IMR-90 (cell line): ENCODE data around the gene APAF1. TPM values are rescaled to one million over a fixed set of nuclear protein-coding genes. Genes with fewer than 3 reads are reported as not detected.

ENCODE experiments used
- ATAC-seq: fragments of 200-7000 bp; cut with Tn5 transposase; 2 replicates; pipeline ENCODE4 v1.9.1; 2020; ENCODE audit warnings: low read depth, mild to moderate bottlenecking, moderate library complexity
- BruUV-seq: library from RNA; stranded (reverse); fragments of 400-500 nt; replicated peaks from 2 replicates; lab custom pipeline; 2021; lab: Mats Ljungman, UMichigan
- CTCF ChIA-PET: fragments of 300-600 bp; formaldehyde crosslinking; extraction: SDS; loops from one replicate; lab custom pipeline; 2021; ENCODE audit warnings: antibody characterized with exemption; lab: Yijun Ruan, JAX
- POLR2A ChIA-PET: fragments of 300-600 bp; sonication (Branson Sonifier 250); formaldehyde crosslinking; loops from one replicate; lab custom pipeline; 2022; ENCODE audit warnings: antibody characterized with exemption; ENCODE audit not compliant: unreplicated experiment; lab: Charles Lee
- DNase-seq: peaks from one replicate; pipeline ENCODE4 v3.0.0; 2013
- H2AFZ ChIP-seq: replicated peaks from 2 replicates; pipeline ENCODE3; 2013; ENCODE audit warnings: low read length, mild to moderate bottlenecking; ENCODE audit not compliant: poor library complexity
- H2AK5ac ChIP-seq: 2 replicates; pipeline ENCODE4 v1.6.1; 2013; ENCODE audit warnings: low read depth, low read length, inconsistent platforms
- H2AK9ac ChIP-seq: replicated peaks from 2 replicates; pipeline ENCODE3; 2013; ENCODE audit warnings: mild to moderate bottlenecking, low read depth, low read length, moderate library complexity; ENCODE audit not compliant: poor library complexity
- H2BK120ac ChIP-seq: 2 replicates; pipeline ENCODE4 v1.6.1; 2013; ENCODE audit warnings: low read depth, low read length, inconsistent platforms
- H2BK15ac ChIP-seq: 3 replicates; pipeline ENCODE4 v1.6.1; 2013; ENCODE audit warnings: low read depth, low read length, inconsistent platforms
- H2BK20ac ChIP-seq: 2 replicates; pipeline ENCODE4 v1.6.1; 2013; ENCODE audit warnings: low read depth, mild to moderate bottlenecking, inconsistent platforms, low read length, moderate library complexity
- H2BK5ac ChIP-seq: 2 replicates; pipeline ENCODE4 v1.6.1; 2013; ENCODE audit warnings: mild to moderate bottlenecking, low read depth, low read length, inconsistent platforms; ENCODE audit not compliant: poor library complexity, severe bottlenecking
- H3K14ac ChIP-seq: replicated peaks from 2 replicates; pipeline ENCODE4 v1.6.1; 2013; ENCODE audit warnings: low read depth, low read length, inconsistent platforms
- H3K18ac ChIP-seq: 2 replicates; pipeline ENCODE4 v1.6.1; 2013; ENCODE audit warnings: low read depth, low read length, control low read depth
- H3K23ac ChIP-seq: 2 replicates; pipeline ENCODE4 v1.6.1; 2013; ENCODE audit warnings: low read depth, low read length, inconsistent platforms
- H3K27ac ChIP-seq: 2 replicates; pipeline ENCODE4 v1.5.1; 2013; ENCODE audit warnings: mild to moderate bottlenecking, control low read depth, low read length; ENCODE audit not compliant: insufficient read depth
- H3K27me3 ChIP-seq: 2 replicates; pipeline ENCODE4 v1.6.1; 2013; ENCODE audit warnings: low read length; ENCODE audit not compliant: control insufficient read depth, insufficient read depth
- H3K36me3 ChIP-seq: 2 replicates; pipeline ENCODE4 v1.6.1; 2013; ENCODE audit warnings: low read length, mixed read lengths; ENCODE audit not compliant: control insufficient read depth, insufficient read depth
- H3K4ac ChIP-seq: 2 replicates; pipeline ENCODE4 v1.6.1; 2013; ENCODE audit warnings: low read depth, low read length, inconsistent platforms
- H3K4me1 ChIP-seq: 2 replicates; pipeline ENCODE4 v1.6.1; 2013; ENCODE audit warnings: low read length, mixed read lengths; ENCODE audit not compliant: control insufficient read depth, insufficient read depth
- H3K4me2 ChIP-seq: 2 replicates; pipeline ENCODE4 v1.6.1; 2013; ENCODE audit warnings: low read depth, mild to moderate bottlenecking, control low read depth, low read length, moderate library complexity
- H3K4me3 ChIP-seq: 2 replicates; pipeline ENCODE4 v1.5.1; 2013; ENCODE audit warnings: low read depth, mild to moderate bottlenecking, control low read depth, low read length, moderate library complexity; ENCODE audit not compliant: insufficient read depth
- H3K56ac ChIP-seq: 2 replicates; pipeline ENCODE4 v1.6.1; 2013; ENCODE audit warnings: low read length, inconsistent platforms; ENCODE audit not compliant: insufficient read depth; ENCODE audit errors: extremely low read depth
- H3K79me1 ChIP-seq, 2 experiments: 2 replicates each; pipeline ENCODE4 v1.6.1; 2013; ENCODE audit warnings: low read length in 2 of 2, inconsistent platforms in 1 of 2, low read depth in 1 of 2
- H3K9ac ChIP-seq: 2 replicates; pipeline ENCODE4 v1.6.1; 2013; ENCODE audit warnings: low read depth, low read length, control low read depth
- H3K9me1 ChIP-seq: 2 replicates; pipeline ENCODE4 v1.6.1; 2013; ENCODE audit warnings: low read length, inconsistent platforms; ENCODE audit not compliant: insufficient read depth
- H3K9me3 ChIP-seq: 2 replicates; pipeline ENCODE4 v1.6.1; 2013; ENCODE audit warnings: low read length; ENCODE audit not compliant: control insufficient read depth, insufficient read depth
- H4K20me1 ChIP-seq: 2 replicates; pipeline ENCODE4 v1.6.1; 2013; ENCODE audit warnings: low read length, inconsistent platforms; ENCODE audit not compliant: insufficient read depth
- H4K5ac ChIP-seq: 2 replicates; pipeline ENCODE4 v1.6.1; 2013; ENCODE audit warnings: mild to moderate bottlenecking, low read depth, low read length, control low read depth
- H4K8ac ChIP-seq, 2 experiments: 2 replicates each; pipeline ENCODE4 v1.6.1; 2013; ENCODE audit warnings: low read depth in 2 of 2, low read length in 2 of 2, control low read depth in 1 of 2, inconsistent platforms in 1 of 2
- H4K91ac ChIP-seq: 2 replicates; pipeline ENCODE4 v1.6.1; 2013; ENCODE audit warnings: low read depth, low read length, inconsistent platforms; ENCODE audit not compliant: insufficient read depth
- RAD21 ChIP-seq: IDR thresholded peaks from 2 replicates; pipeline ENCODE4 v1.6.1; 2012; ENCODE audit warnings: low read length, improper control_type of control experiment
- RCOR1 ChIP-seq: IDR thresholded peaks from 2 replicates; pipeline ENCODE4 v1.6.1; 2012; ENCODE audit warnings: mild to moderate bottlenecking, low read length, improper control_type of control experiment; ENCODE audit not compliant: insufficient replicate concordance
- SMC3 ChIP-seq: fragments of 150-350 bp; IDR thresholded peaks from 2 replicates; pipeline ENCODE4 v1.6.1; 2016; ENCODE audit warnings: low read depth, mild to moderate bottlenecking, antibody characterized with exemption, low read length, moderate library complexity
- WGBS, 2 experiments: methylation state at CpG; one replicate each; pipeline versions ENCODE4 v1.1.5 to v1.1.7; 2013; ENCODE audit warnings: missing lambda C conversion rate in 2 of 2; ENCODE audit not compliant: insufficient read length in 1 of 2; ENCODE audit errors: extremely low coverage in 2 of 2; 5-methylcytosine and 5-hydroxymethylcytosine counted together
- dilution Hi-C: fragments of 300-500 bp; cut with HindIII; formaldehyde crosslinking; loops from one replicate; pipeline ENCODE4 v1.14.3; 2018; ENCODE audit warnings: low sequenced_read_pairs; ENCODE audit not compliant: unreplicated experiment
- in situ Hi-C: fragments of 300-500 bp; cut with MboI; formaldehyde crosslinking; loops from 3 replicates; pipeline ENCODE4 v1.14.3; 2019; ENCODE audit warnings: low sequenced_read_pairs, inconsistent platforms, mixed read lengths
- intact Hi-C: fragments of 100-400 bp; cut with micrococcal nuclease; formaldehyde crosslinking; loops from 2 replicates; pipeline ENCODE4 v1.10.0; 2022
- polyA plus RNA-seq, 3 experiments: library from polyadenylated mRNA; depleted of rRNA; stranded (reverse); fragments of >200 nt; gene quantifications; 2 replicates each; pipeline ENCODE4 v1.2.3, GENCODE V29; 2012; ENCODE audit warnings: low replicate concordance in 1 of 3
- total RNA-seq: library from RNA; depleted of rRNA; stranded (reverse); fragments of >200 nt; gene quantifications from 2 replicates; pipeline ENCODE4 v1.2.3, GENCODE V29; 2012
- TF ChIP-seq, protein P1 (sequence below): conservative IDR thresholded peaks from 2 replicates; pipeline ENCODE4 v1.5.1; 2012; ENCODE audit warnings: mild to moderate bottlenecking, low read depth, low read length, improper control_type of control experiment

Gene APAF1
- total and polyA plus RNA-seq, 2 of the 4 experiments (the other 2 are of a cell fraction): 10.9 to 32.8 TPM

DNA sequence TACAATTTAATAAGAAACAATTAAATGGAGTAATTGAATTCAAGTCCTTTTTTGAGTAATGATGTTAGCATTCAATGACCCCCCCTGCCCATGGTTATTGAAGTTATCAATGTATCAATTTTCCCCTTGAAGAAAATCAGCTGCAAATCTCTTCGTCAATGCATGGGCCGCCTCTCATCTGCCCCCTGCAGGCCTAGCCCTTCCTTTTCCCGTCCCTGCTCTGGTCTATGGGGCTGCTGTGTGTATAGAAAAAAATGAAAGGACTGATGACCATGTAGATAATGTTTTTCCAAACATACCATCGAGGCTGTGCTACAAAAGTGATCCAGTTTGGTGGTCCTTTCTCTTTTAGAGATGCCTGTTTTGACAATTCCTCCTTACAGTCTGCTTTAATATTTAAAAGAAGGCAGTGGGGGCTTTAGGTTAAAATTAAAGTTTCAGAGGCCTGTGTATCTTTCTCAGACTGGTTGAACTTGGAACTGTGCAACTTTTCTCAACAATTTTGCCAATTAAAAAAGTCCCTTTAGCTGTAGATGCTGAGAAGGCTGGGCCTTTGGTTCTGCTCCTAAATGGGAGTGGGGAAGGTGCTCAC is 98.4 kb downstream of the APAF1 start:
- intact Hi-C loops (no loop called here), in situ Hi-C loops (no loop called here), dilution Hi-C loops (no loop called here)
- TF ChIP-seq RCOR1 (no peak), SMC3 (peak; percentile 32), RAD21 (peak; percentile 13; the same call in 1 of the 2 replicates)
- TF ChIP-seq, protein P1, sequence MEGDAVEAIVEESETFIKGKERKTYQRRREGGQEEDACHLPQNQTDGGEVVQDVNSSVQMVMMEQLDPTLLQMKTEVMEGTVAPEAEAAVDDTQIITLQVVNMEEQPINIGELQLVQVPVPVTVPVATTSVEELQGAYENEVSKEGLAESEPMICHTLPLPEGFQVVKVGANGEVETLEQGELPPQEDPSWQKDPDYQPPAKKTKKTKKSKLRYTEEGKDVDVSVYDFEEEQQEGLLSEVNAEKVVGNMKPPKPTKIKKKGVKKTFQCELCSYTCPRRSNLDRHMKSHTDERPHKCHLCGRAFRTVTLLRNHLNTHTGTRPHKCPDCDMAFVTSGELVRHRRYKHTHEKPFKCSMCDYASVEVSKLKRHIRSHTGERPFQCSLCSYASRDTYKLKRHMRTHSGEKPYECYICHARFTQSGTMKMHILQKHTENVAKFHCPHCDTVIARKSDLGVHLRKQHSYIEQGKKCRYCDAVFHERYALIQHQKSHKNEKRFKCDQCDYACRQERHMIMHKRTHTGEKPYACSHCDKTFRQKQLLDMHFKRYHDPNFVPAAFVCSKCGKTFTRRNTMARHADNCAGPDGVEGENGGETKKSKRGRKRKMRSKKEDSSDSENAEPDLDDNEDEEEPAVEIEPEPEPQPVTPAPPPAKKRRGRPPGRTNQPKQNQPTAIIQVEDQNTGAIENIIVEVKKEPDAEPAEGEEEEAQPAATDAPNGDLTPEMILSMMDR: peak; percentile 54
- Histone ChIP-seq H4K8ac (no peak overlapping the region), H3K27me3 (peaks cover 8% of the 10 kb centered on the region), H3K23ac (no peak overlapping the region), H2BK120ac (no peak overlapping the region), H2BK15ac (no peak overlapping the region), H2BK5ac (no peak overlapping the region), H3K4me2 (no peak overlapping the region), H3K4me3 (no peak overlapping the region), H4K20me1 (no peaks in the 10 kb centered on the region), H4K5ac (no peak overlapping the region), H3K4me1 (no peaks in the 10 kb centered on the region), H3K18ac (no peak overlapping the region), H3K27ac (no peak overlapping the region), H2AFZ (no peak overlapping the region), H2AK9ac (no peak overlapping the region), H3K9ac (no peak overlapping the region), H2AK5ac (no peak overlapping the region), H3K14ac (no peak overlapping the region), H3K9me3 (no peaks in the 10 kb centered on the region), H3K9me1 (no peaks in the 10 kb centered on the region; the same call in 1 of the 2 replicates), H2BK20ac (no peak overlapping the region), H3K4ac (no peak overlapping the region), H3K36me3 (no peaks in the 10 kb centered on the region), H3K56ac (no peak overlapping the region), H3K79me1 (no peaks in the 10 kb centered on the region), H4K91ac (no peak overlapping the region)
- BruUV-seq: no TSS peak
- peak; percentile 59 for ATAC-seq
- CTCF ChIA-PET: interaction anchor here (0.6 to 0.8 kb wide), 2 partner anchors 22 to 59 kb away, joined by 3 to 4 read pairs; no protein-coding TSS in a partner anchor
- POLR2A ChIA-PET: no interaction called here
- no CpG with 5 or more reads among the region's 4 CpGs for WGBS, 2 experiments
- peak; percentile 22 for DNase-seq
